Measurements from ENCODE around the gene IMMP2L. TPM values are rescaled to one million over a fixed set of nuclear protein-coding genes. Genes with fewer than 3 reads are reported as not detected.

IMMP2L gene
- total RNA-seq, 1 experiment from 2014 or later = 8.6 TPM

- Histone ChIP-seq H3K9ac (ENCODE audit: low read length) (no peak overlapping the region), H3K9me3 (ENCODE audit: low read length) (no peaks in the 10 kb centered on the region), H2AFZ (ENCODE audit: low read length) (no peak overlapping the region), H4K20me1 (ENCODE audit: low read length) (no peaks in the 10 kb centered on the region), H3K27ac (ENCODE audit: low read length) (no peak overlapping the region), H3K27me3 (ENCODE audit: low read length) (no peaks in the 10 kb centered on the region), H3K36me3 (ENCODE audit: low read depth, low read length) (no peaks in the 10 kb centered on the region), H3K4me2 (ENCODE audit: low read length) (peak overlapping the region; percentile 17), H3K4me1 (ENCODE audit: insufficient read depth, low read length) (peaks cover 19% of the 10 kb centered on the region), H3K9me2 (replicated peaks; ENCODE audit: low read length) (no peaks in the 10 kb centered on the region), H3F3A (ENCODE audit: low read length, unreplicated experiment) (no peaks in the 10 kb centered on the region), H3K79me2 (ENCODE audit: low read length) (no peaks in the 10 kb centered on the region), H3K4me3 (ENCODE audit: low read length) (no peak overlapping the region)
- CTCF ChIA-PET = no interaction called here
- intact Hi-C loops (cut with micrococcal nuclease) = no loop called here
- ATAC-seq (peak; percentile 59), DNase-seq (peak; percentile 58)
- POLR2A ChIA-PET (ENCODE audit: unreplicated experiment) = interaction anchor here (0.5 kb wide), 1 partner anchor 87 kb away, joined by 3 read pairs; no protein-coding TSS in a partner anchor
- TF ChIP-seq EZH2phosphoT487 (IDR thresholded peaks at IDR 0.05; ENCODE audit: borderline replicate concordance, low read length) (no peak), EZH2 (IDR thresholded peaks at IDR 0.05; ENCODE audit: low read length, unreplicated experiment) (no peak)
- TF ChIP-seq, protein P1, sequence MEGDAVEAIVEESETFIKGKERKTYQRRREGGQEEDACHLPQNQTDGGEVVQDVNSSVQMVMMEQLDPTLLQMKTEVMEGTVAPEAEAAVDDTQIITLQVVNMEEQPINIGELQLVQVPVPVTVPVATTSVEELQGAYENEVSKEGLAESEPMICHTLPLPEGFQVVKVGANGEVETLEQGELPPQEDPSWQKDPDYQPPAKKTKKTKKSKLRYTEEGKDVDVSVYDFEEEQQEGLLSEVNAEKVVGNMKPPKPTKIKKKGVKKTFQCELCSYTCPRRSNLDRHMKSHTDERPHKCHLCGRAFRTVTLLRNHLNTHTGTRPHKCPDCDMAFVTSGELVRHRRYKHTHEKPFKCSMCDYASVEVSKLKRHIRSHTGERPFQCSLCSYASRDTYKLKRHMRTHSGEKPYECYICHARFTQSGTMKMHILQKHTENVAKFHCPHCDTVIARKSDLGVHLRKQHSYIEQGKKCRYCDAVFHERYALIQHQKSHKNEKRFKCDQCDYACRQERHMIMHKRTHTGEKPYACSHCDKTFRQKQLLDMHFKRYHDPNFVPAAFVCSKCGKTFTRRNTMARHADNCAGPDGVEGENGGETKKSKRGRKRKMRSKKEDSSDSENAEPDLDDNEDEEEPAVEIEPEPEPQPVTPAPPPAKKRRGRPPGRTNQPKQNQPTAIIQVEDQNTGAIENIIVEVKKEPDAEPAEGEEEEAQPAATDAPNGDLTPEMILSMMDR (conservative IDR thresholded peaks at IDR 0.05; ENCODE audit: low read depth, low read length) = no peak
- no TSS peak for BruUV-seq (replicated peaks)
These were observed 424.1 kb downstream of the IMMP2L start for GRCh38 chr7:111138193-111138569.

DNA sequence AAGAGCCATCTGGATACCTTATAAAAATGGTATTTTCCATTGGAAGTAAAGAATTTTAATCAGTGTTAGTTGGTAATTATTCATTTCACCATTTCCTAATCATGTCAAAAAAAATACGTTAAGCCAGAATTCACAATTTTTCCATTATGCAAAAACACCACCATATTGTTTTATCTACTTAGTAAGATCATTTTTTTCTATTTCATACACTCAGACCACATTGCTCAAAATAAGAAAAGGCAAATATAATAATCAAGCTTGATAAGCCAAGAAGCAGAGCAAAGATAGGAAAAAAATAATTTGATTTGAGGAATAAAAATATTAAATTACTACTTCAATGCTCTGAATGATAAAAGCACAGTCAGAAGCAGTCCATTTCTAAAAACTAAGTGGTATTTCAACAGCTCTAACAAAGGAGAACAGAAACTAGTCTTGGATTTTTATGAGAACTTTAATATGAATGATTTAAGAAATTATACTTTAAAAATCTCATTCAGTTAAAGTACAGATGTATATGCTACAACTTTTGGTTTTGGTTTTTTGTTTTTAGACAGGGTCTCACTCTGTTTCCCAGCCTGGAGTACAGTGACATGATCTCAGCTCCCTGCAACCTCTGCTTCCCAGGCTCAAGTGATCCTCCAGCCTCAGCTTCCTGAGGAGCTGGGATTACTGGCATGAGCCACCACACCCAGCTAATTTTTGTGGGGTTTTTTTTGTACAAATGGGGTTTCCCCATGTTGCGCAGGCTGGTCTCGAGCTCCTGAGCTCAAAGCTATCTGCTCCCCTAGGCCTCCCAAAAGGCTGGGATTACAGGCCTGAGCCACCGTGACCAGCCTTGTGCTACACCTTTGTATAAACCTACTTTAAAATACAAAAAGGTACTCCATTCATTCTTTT is 424.7 kb downstream of the IMMP2L start:
- BruUV-seq (replicated peaks) = no TSS peak
- Histone ChIP-seq H3K9me2 (replicated peaks; ENCODE audit: low read length) (no peaks in the 10 kb centered on the region), H3K27me3 (ENCODE audit: low read length) (no peaks in the 10 kb centered on the region), H3K4me2 (ENCODE audit: low read length) (peak overlapping the region; percentile 17), H3K4me3 (ENCODE audit: low read length) (no peak overlapping the region), H3K4me1 (ENCODE audit: insufficient read depth, low read length) (peaks cover 26% of the 10 kb centered on the region), H3K36me3 (ENCODE audit: low read depth, low read length) (no peaks in the 10 kb centered on the region), H3K79me2 (ENCODE audit: low read length) (no peaks in the 10 kb centered on the region), H3K27ac (ENCODE audit: low read length) (no peak overlapping the region), H3K9me3 (ENCODE audit: low read length) (no peaks in the 10 kb centered on the region), H3K9ac (ENCODE audit: low read length) (no peak overlapping the region), H2AFZ (ENCODE audit: low read length) (no peak overlapping the region), H4K20me1 (ENCODE audit: low read length) (no peaks in the 10 kb centered on the region), H3F3A (ENCODE audit: low read length, unreplicated experiment) (no peaks in the 10 kb centered on the region)
- no peak for DNase-seq
- ChIA-PET POLR2A (ENCODE audit: unreplicated experiment) (no interaction called here), CTCF (no interaction called here)
- TF ChIP-seq EZH2 (IDR thresholded peaks at IDR 0.05; ENCODE audit: low read length, unreplicated experiment) (no peak), EZH2phosphoT487 (IDR thresholded peaks at IDR 0.05; ENCODE audit: borderline replicate concordance, low read length) (no peak)
- TF ChIP-seq, protein P1 (conservative IDR thresholded peaks at IDR 0.05; ENCODE audit: low read depth, low read length) = no peak
- intact Hi-C loops (cut with micrococcal nuclease) = no loop called here
- ATAC-seq = no peak

DNA sequence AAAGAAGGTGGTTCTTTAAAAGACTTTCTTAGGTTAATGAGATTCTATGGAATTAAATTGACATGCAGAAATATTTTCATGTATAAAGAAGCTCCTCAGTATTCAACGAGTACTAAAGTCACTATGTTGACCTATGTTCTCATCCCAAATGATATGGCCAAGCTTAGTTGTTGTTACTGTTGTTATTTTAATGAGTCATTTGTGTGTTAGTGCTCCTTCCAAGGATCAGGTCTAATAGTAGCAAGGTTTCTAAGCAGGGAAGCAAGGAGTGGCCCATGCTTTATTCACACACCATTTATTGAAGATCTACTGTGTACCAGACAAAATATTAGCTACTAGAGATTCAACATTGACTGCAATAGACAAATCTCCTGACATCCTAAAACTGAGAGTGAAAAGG is 429.5 kb downstream of the IMMP2L start:
- Histone ChIP-seq H3K36me3 (ENCODE audit: low read depth, low read length) (no peaks in the 10 kb centered on the region), H3K9me3 (ENCODE audit: low read length) (no peaks in the 10 kb centered on the region), H3K9me2 (replicated peaks; ENCODE audit: low read length) (no peaks in the 10 kb centered on the region), H3K4me3 (ENCODE audit: low read length) (no peak overlapping the region), H3K79me2 (ENCODE audit: low read length) (no peaks in the 10 kb centered on the region), H3K9ac (ENCODE audit: low read length) (no peak overlapping the region), H3K4me1 (ENCODE audit: insufficient read depth, low read length) (peaks cover 17% of the 10 kb centered on the region), H3K27ac (ENCODE audit: low read length) (peak overlapping the region; percentile 32; the same call in 1 of the 2 replicates), H3K4me2 (ENCODE audit: low read length) (peak overlapping the region; percentile 39), H3K27me3 (ENCODE audit: low read length) (no peaks in the 10 kb centered on the region), H4K20me1 (ENCODE audit: low read length) (no peaks in the 10 kb centered on the region), H2AFZ (ENCODE audit: low read length) (no peak overlapping the region), H3F3A (ENCODE audit: low read length, unreplicated experiment) (no peaks in the 10 kb centered on the region)
- POLR2A ChIA-PET (ENCODE audit: unreplicated experiment) = interaction anchor here (0.5 to 0.6 kb wide), 2 partner anchors 21 to 46 kb away, joined by 3 to 6 read pairs; no protein-coding TSS in a partner anchor
- peak; percentile 99 for ATAC-seq
- peak; percentile 59 for DNase-seq
- intact Hi-C loops (cut with micrococcal nuclease) = loop anchor here (2.0 kb wide), 1 partner anchor 66 kb away; no protein-coding TSS in a partner anchor
- CTCF ChIA-PET = no interaction called here
- TF ChIP-seq EZH2 (IDR thresholded peaks at IDR 0.05; ENCODE audit: low read length, unreplicated experiment) (no peak), EZH2phosphoT487 (IDR thresholded peaks at IDR 0.05; ENCODE audit: borderline replicate concordance, low read length) (no peak)
- TF ChIP-seq, protein P1 (conservative IDR thresholded peaks at IDR 0.05; ENCODE audit: low read depth, low read length) = no peak
- no TSS peak for BruUV-seq (replicated peaks)
